ENCODE results near the gene NARS2.

DNA sequence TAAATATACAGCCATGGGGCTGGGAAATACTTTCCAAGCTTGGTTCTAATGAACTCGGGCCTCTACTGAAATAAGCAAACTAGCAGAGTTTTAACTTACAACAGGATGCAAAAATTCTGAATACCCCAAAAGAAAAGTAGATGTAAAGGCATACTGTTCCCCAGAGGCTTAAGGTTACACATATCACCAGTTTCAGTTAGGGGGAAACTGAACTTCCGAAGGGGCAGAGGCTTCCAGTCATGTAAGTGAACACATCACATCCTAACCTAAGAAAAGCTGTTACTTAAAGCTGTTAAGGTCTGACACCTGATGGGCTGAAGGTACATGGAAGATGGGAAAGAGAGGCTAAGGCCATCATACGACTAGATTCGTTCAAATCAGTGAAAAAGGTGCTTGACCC lies 159.3 kb downstream of the NARS2 start:
- TF ChIP-seq POLR2A (IDR thresholded peaks at IDR 0.05; ENCODE audit: low read length) (no peak), GATA1 (IDR thresholded peaks at IDR 0.05; ENCODE audit: low read depth, low read length) (no peak)
